ENCODE results near the gene ZNF438.
"Not testable (repeated sequence)": the region's sequence is repeated elsewhere in the genome, so short reads cannot be mapped to it uniquely, and the experiment has no call there.

Gene ZNF438

GRCh38 chr10:30798646-30799185 is 232.9 kb downstream of the ZNF438 start:
- DNase-seq: no peak

GRCh38 chr10:30795024-30795423 is 236.6 kb downstream of the ZNF438 start:
- not testable (repeated sequence) for DNase-seq
